ENCODE results near the gene HIRIP3. TPM values are rescaled to one million over a fixed set of nuclear protein-coding genes. Genes with fewer than 3 reads are reported as not detected.

Gene HIRIP3
- total RNA-seq, 1 experiment from 2014 or later = 9.6 TPM

DNA sequence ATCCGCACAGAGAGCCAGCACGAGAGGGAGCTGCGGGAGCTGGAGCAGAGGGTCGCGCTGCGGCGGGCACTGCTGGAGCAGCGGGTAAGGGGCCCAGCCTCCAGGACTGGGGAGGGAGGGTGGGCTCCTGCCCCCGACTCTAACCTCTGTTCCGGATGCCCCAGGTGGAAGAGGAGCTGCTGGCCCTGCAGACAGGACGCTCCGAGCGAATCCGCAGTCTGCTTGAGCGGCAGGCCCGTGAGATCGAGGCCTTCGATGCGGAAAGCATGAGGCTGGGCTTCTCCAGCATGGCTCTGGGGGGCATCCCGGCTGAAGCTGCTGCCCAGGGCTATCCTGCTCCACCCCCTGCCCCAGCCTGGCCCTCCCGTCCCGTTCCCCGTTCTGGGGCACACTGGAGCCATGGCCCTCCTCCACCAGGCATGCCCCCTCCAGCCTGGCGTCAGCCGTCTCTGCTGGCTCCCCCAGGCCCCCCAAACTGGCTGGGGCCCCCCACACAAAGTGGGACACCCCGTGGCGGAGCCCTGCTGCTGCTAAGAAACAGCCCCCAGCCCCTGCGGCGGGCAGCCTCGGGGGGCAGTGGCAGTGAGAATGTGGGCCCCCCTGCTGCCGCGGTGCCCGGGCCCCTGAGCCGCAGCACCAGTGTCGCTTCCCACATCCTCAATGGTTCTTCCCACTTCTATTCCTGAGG lies 4.4 kb downstream of the HIRIP3 start:
- Histone ChIP-seq H3K9me3 (ENCODE audit: low read length) (no peaks in the 10 kb centered on the region), H3K27ac (ENCODE audit: low read length) (no peak overlapping the region), H3K79me2 (ENCODE audit: low read length) (no peaks in the 10 kb centered on the region), H3K27me3 (ENCODE audit: low read length) (no peaks in the 10 kb centered on the region), H3K9me2 (replicated peaks; ENCODE audit: insufficient read depth, low read length) (no peaks in the 10 kb centered on the region), H2AFZ (ENCODE audit: low read length) (no peak overlapping the region), H3K9ac (ENCODE audit: low read length) (no peak overlapping the region), H3K36me3 (ENCODE audit: insufficient read depth, low read length) (peaks cover 5% of the 10 kb centered on the region; the same call in 1 of the 2 replicates), H4K20me1 (ENCODE audit: insufficient read depth, low read depth, low read length) (no peaks in the 10 kb centered on the region), H3K4me1 (ENCODE audit: low read length) (peaks cover 26% of the 10 kb centered on the region), H3K4me2 (ENCODE audit: low read depth, low read length, poor library complexity, severe bottlenecking) (no peak overlapping the region), H3K4me3 (ENCODE audit: low read length) (no peak overlapping the region)
- DNase-seq = no peak

DNA sequence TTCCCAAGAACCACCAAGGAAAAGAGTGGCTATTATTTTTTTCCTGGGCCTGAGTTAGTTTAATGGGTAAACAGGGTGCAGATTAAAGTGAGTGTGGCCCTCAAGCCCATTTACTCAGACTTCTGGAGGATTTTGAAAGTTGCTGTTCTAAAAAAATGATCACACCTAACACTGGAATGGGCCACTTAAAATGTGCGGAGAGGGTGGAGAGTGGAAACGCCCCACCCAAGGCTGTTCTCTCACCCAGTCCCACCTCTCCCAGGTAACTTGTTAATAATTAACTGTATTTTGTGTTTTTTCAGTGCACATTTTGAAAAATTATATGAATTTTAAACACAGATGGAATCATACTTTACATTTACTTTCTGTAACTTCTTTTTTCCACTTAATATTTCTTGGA lies 5.4 kb downstream of the HIRIP3 start:
- no peak overlapping the region for H3K4me2 ChIP-seq (ENCODE audit: low read depth, low read length, poor library complexity, severe bottlenecking)
- no peak overlapping the region for H3K9ac ChIP-seq (ENCODE audit: low read length)
- H3K27ac ChIP-seq (ENCODE audit: low read length) = no peak overlapping the region
- no peaks in the 10 kb centered on the region for H3K79me2 ChIP-seq (ENCODE audit: low read length)
- H3K4me1 ChIP-seq (ENCODE audit: low read length) = peaks cover 18% of the 10 kb centered on the region
- no peak overlapping the region for H2AFZ ChIP-seq (ENCODE audit: low read length)
- no peaks in the 10 kb centered on the region for H4K20me1 ChIP-seq (ENCODE audit: insufficient read depth, low read depth, low read length)
- H3K9me2 ChIP-seq (replicated peaks; ENCODE audit: insufficient read depth, low read length) = no peaks in the 10 kb centered on the region
- DNase-seq = no peak
- no peaks in the 10 kb centered on the region for H3K9me3 ChIP-seq (ENCODE audit: low read length)
- H3K36me3 ChIP-seq (ENCODE audit: insufficient read depth, low read length) = peaks cover 5% of the 10 kb centered on the region; the same call in 1 of the 2 replicates
- H3K4me3 ChIP-seq (ENCODE audit: low read length) = no peak overlapping the region
- H3K27me3 ChIP-seq (ENCODE audit: low read length) = no peaks in the 10 kb centered on the region

DNA sequence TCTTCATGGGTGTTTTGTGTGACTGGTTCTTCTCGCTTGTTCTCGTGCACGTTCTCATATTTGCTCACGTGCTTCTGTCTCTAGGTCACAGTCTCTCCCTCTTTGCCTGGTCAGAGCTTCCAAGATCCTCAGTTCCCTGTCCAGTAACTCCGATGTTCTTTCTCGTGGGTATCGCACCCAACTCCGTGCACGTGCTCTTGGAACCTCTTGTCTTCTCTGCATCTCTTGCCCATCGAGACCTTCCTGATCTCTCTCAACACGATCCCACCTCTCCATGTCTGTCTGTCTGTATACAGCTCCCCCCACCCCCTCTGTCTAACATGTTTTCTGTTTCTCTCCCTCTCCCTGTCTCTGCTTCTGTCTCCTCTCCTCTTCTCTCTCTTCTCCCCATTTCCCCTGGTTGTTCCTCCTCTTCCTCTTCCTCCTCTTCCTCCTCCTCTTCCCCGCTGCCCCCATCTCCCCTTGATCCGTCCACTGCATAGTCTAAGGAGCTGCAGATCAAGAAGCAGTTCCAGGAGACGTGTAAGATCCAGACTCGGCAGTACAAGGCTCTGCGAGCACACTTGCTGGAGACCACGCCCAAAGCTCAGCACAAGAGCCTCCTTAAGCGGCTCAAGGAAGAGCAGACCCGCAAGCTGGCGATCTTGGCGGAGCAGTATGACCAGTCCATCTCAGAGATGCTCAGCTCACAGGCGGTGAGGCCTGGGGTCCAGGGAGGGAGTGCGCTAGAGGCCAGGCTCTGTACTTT lies 6.1 kb downstream of the HIRIP3 start:
- H2AFZ ChIP-seq (ENCODE audit: low read length) = no peak overlapping the region
- no peaks in the 10 kb centered on the region for H3K27me3 ChIP-seq (ENCODE audit: low read length)
- no peak for DNase-seq
- no peak overlapping the region for H3K4me2 ChIP-seq (ENCODE audit: low read depth, low read length, poor library complexity, severe bottlenecking)
- H3K79me2 ChIP-seq (ENCODE audit: low read length) = no peaks in the 10 kb centered on the region
- no peak overlapping the region for H3K27ac ChIP-seq (ENCODE audit: low read length)
- H4K20me1 ChIP-seq (ENCODE audit: insufficient read depth, low read depth, low read length) = no peaks in the 10 kb centered on the region
- no peaks in the 10 kb centered on the region for H3K9me3 ChIP-seq (ENCODE audit: low read length)
- H3K4me3 ChIP-seq (ENCODE audit: low read length) = no peak overlapping the region
- peaks cover 9% of the 10 kb centered on the region for H3K36me3 ChIP-seq (ENCODE audit: insufficient read depth, low read length)
- H3K9me2 ChIP-seq (replicated peaks; ENCODE audit: insufficient read depth, low read length) = no peaks in the 10 kb centered on the region
- H3K4me1 ChIP-seq (ENCODE audit: low read length) = peaks cover 10% of the 10 kb centered on the region
- H3K9ac ChIP-seq (ENCODE audit: low read length) = no peak overlapping the region

DNA sequence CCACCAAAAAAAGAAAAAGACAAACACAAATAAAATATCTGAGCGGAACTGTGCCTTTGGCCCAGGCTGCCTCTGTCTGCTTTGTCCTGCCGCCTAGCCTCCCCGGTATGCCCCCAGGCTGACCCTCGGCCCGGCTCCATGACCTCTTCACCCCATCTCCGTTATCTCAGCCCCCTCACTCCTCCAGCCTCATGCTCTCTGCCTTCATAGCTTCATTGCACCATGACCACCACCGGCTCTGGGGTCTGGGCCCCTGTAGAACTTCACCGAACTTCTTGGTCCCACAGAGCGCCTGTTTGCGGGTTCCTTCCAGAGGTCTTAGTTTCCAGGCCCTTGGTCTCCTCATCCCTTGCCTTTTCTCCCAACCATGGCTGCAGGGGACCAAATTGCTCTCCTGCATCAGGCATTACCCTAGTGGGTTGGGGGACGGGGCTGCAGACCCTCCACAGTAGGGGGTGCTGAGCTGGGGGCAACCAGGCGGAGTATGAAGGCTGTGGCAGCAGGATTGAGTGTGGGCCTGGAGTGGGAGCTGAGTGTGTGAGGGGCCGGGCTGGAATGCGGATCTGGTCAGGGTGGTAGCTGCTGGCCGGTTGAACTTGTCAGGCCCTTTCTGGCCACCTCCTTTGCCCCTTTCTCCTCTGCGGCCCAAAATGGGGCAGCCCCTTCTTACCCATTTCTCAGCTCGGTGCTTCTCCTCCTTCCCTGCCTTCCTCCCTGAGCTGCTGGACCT lies 6.9 kb downstream of the HIRIP3 start:
- peak; percentile 17 for DNase-seq
- Histone ChIP-seq H3K79me2 (ENCODE audit: low read length) (no peaks in the 10 kb centered on the region), H3K4me1 (ENCODE audit: low read length) (peaks cover 3% of the 10 kb centered on the region), H2AFZ (ENCODE audit: low read length) (no peak overlapping the region), H3K9ac (ENCODE audit: low read length) (no peak overlapping the region), H3K27ac (ENCODE audit: low read length) (no peak overlapping the region), H3K4me2 (ENCODE audit: low read depth, low read length, poor library complexity, severe bottlenecking) (no peak overlapping the region), H3K36me3 (ENCODE audit: insufficient read depth, low read length) (peaks cover 13% of the 10 kb centered on the region), H3K9me2 (replicated peaks; ENCODE audit: insufficient read depth, low read length) (no peaks in the 10 kb centered on the region), H4K20me1 (ENCODE audit: insufficient read depth, low read depth, low read length) (no peaks in the 10 kb centered on the region), H3K27me3 (ENCODE audit: low read length) (no peaks in the 10 kb centered on the region), H3K4me3 (ENCODE audit: low read length) (no peak overlapping the region), H3K9me3 (ENCODE audit: low read length) (no peaks in the 10 kb centered on the region)

- peak; percentile 14 for DNase-seq
- Histone ChIP-seq H3K9me2 (replicated peaks; ENCODE audit: insufficient read depth, low read length) (no peaks in the 10 kb centered on the region), H3K27ac (ENCODE audit: low read length) (no peak overlapping the region), H3K27me3 (ENCODE audit: low read length) (no peaks in the 10 kb centered on the region), H2AFZ (ENCODE audit: low read length) (no peak overlapping the region), H3K4me3 (ENCODE audit: low read length) (no peak overlapping the region), H3K36me3 (ENCODE audit: insufficient read depth, low read length) (peaks cover 13% of the 10 kb centered on the region), H3K4me2 (ENCODE audit: low read depth, low read length, poor library complexity, severe bottlenecking) (no peak overlapping the region), H3K4me1 (ENCODE audit: low read length) (no peaks in the 10 kb centered on the region), H3K9ac (ENCODE audit: low read length) (no peak overlapping the region), H3K9me3 (ENCODE audit: low read length) (no peaks in the 10 kb centered on the region), H3K79me2 (ENCODE audit: low read length) (no peaks in the 10 kb centered on the region), H4K20me1 (ENCODE audit: insufficient read depth, low read depth, low read length) (no peaks in the 10 kb centered on the region)
Observed at GRCh38 chr16:29987371-29988085, 7.9 kb downstream of the HIRIP3 start.

DNA sequence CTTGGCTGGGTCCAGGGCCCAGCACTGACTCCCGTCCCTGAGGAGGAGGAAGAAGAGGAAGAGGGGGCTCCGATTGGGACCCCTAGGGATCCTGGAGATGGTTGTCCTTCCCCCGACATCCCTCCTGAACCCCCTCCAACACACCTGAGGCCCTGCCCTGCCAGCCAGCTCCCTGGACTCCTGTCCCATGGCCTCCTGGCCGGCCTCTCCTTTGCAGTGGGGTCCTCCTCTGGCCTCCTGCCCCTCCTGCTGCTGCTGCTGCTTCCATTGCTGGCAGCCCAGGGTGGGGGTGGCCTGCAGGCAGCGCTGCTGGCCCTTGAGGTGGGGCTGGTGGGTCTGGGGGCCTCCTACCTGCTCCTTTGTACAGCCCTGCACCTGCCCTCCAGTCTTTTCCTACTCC lies 8.5 kb downstream of the HIRIP3 start:
- peaks cover 13% of the 10 kb centered on the region for H3K36me3 ChIP-seq (ENCODE audit: insufficient read depth, low read length)
- H4K20me1 ChIP-seq (ENCODE audit: insufficient read depth, low read depth, low read length) = no peaks in the 10 kb centered on the region

GRCh38 chr16:29986231-29986630 lies 9.2 kb downstream of the HIRIP3 start:
- peaks cover 17% of the 10 kb centered on the region for H3K36me3 ChIP-seq (ENCODE audit: insufficient read depth, low read length)
- no peak overlapping the region for H3K27ac ChIP-seq (ENCODE audit: low read length)
- no peaks in the 10 kb centered on the region for H3K79me2 ChIP-seq (ENCODE audit: low read length)
- H3K4me3 ChIP-seq (ENCODE audit: low read length) = no peak overlapping the region
- H3K9ac ChIP-seq (ENCODE audit: low read length) = no peak overlapping the region
- no peaks in the 10 kb centered on the region for H3K9me2 ChIP-seq (replicated peaks; ENCODE audit: insufficient read depth, low read length)
- peak; percentile 26 for DNase-seq
- no peaks in the 10 kb centered on the region for H3K27me3 ChIP-seq (ENCODE audit: low read length)
- H3K4me1 ChIP-seq (ENCODE audit: low read length) = no peaks in the 10 kb centered on the region
- no peaks in the 10 kb centered on the region for H4K20me1 ChIP-seq (ENCODE audit: insufficient read depth, low read depth, low read length)
- no peak overlapping the region for H2AFZ ChIP-seq (ENCODE audit: low read length)
- H3K9me3 ChIP-seq (ENCODE audit: low read length) = no peaks in the 10 kb centered on the region
- H3K4me2 ChIP-seq (ENCODE audit: low read depth, low read length, poor library complexity, severe bottlenecking) = no peak overlapping the region

More for the DNA sequence above, 8.5 kb downstream of the HIRIP3 start:
- no peak overlapping the region for H3K4me2 ChIP-seq (ENCODE audit: low read depth, low read length, poor library complexity, severe bottlenecking)
- no peaks in the 10 kb centered on the region for H3K79me2 ChIP-seq (ENCODE audit: low read length)
- H3K27me3 ChIP-seq (ENCODE audit: low read length) = no peaks in the 10 kb centered on the region
- no peaks in the 10 kb centered on the region for H3K9me3 ChIP-seq (ENCODE audit: low read length)
- no peak overlapping the region for H3K4me3 ChIP-seq (ENCODE audit: low read length)
- H3K27ac ChIP-seq (ENCODE audit: low read length) = no peak overlapping the region
- H2AFZ ChIP-seq (ENCODE audit: low read length) = no peak overlapping the region
- H3K9me2 ChIP-seq (replicated peaks; ENCODE audit: insufficient read depth, low read length) = no peaks in the 10 kb centered on the region
- no peaks in the 10 kb centered on the region for H3K4me1 ChIP-seq (ENCODE audit: low read length)
- H3K9ac ChIP-seq (ENCODE audit: low read length) = no peak overlapping the region
- DNase-seq = no peak
